Subcutaneous abdominal adipose tissue (tissue), 5 donors: ENCODE data around the gene UCHL1.
A peak's percentile ranks its signal among the peaks of the same experiment; 100 is the strongest.

ENCODE experiments used
- H3K27ac ChIP-seq: one replicate; pipeline ENCODE4 v1.7.0; 2013; ENCODE audit warnings: low read depth, mild to moderate bottlenecking, inconsistent platforms, low read length, moderate library complexity
- H3K27me3 ChIP-seq, 5 donors: one replicate each; pipeline ENCODE4 v1.7.0; 2013; ENCODE audit warnings: low read length in 5 of 5, inconsistent platforms in 1 of 5; ENCODE audit not compliant: control insufficient read depth in 5 of 5, insufficient read depth in 4 of 5
- H3K36me3 ChIP-seq, 5 donors: one replicate each; pipeline ENCODE4 v1.7.0; 2013; ENCODE audit warnings: low read length in 5 of 5; ENCODE audit not compliant: control insufficient read depth in 5 of 5, insufficient read depth in 5 of 5
- H3K4me1 ChIP-seq, 5 donors: one replicate each; pipeline ENCODE4 v1.7.0; 2013; ENCODE audit warnings: low read length in 5 of 5, mild to moderate bottlenecking in 3 of 5, moderate library complexity in 1 of 5; ENCODE audit not compliant: control insufficient read depth in 5 of 5, insufficient read depth in 5 of 5
- H3K4me3 ChIP-seq, 5 donors: one replicate each; pipeline ENCODE4 v1.7.0; 2013; ENCODE audit warnings: low read length in 5 of 5, low read depth in 1 of 5
- H3K9ac ChIP-seq, 5 donors: one replicate each; pipeline ENCODE4 v1.7.0; 2013; ENCODE audit warnings: low read length in 5 of 5, mild to moderate bottlenecking in 4 of 5, moderate library complexity in 3 of 5
- H3K9me3 ChIP-seq, 5 donors: one replicate each; pipeline ENCODE4 v1.7.0; 2013; ENCODE audit warnings: low read length in 5 of 5; ENCODE audit not compliant: control insufficient read depth in 5 of 5
- donor health status: healthy.
- donor health status: healthy.
- donor health status: healthy.
- donor health status: healthy.
- donor health status: healthy.

Gene UCHL1

DNA sequence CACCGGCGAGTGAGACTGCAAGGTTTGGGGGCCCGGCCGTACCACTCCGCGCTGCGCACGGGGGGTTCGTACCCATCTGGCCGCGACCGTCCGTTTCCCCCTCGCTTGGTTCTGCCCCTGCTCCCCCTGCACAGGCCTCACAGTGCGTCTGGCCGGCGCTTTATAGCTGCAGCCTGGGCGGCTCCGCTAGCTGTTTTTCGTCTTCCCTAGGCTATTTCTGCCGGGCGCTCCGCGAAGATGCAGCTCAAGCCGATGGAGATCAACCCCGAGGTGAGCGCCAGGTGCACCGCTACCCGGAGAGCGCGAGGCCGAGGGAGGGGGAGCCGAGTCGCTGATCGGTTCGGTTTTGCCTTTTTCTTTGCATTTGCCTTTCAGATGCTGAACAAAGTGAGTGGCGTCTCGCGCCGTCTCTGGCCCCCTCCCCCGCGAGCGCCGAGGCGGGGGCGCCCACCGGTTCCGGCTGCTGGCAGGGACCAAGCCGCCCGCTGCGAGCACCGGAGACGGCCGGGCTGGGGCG is at the start of gene UCHL1:
UCHL1 (plus strand) TSS at position 189 of the 517 bp plus-strand sequence; CDS start at position 238, 49 bp downstream.
- no peak within 1 kb of the TSS for H3K27ac ChIP-seq
- H3K36me3 ChIP-seq, result peaks cover 0 to 2% (median 0%) of the 10 kb centered on the region in 5 donors

DNA sequence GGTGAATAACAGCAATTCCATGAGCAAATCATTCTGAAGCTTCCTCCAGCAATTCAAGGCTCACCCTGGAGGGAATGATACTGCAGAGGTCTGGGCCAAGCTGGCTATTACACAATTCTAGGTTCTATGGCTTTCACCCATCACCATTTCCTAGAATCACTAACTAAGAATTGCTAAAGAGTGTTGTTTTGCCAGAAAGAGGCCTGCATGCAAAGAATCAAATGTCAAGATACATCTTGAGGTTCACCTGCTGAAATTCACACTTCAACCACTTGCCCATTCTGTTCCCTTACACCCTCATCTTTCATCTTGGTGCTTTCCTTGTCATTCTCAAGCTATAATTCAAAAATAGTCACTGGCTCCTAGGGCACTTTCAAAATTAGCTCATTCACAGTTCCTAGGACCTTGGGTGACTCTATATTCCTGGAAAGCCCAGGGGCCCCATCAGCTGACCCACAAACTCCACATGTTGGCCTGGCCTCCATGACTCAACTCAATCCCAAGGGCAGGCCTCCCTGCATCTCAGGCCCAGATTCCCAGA is 49.4 kb upstream of the UCHL1 start:
- Histone ChIP-seq H3K9ac (no peak overlapping the region), H3K4me1 (peaks cover 10 to 69% (median 56%) of the 10 kb centered on the region in 5 donors), H3K4me3 (no peak overlapping the region), H3K27ac (peak overlapping the region; percentile 67), H3K36me3 (no peaks in the 10 kb centered on the region), H3K27me3 (no peaks in the 10 kb centered on the region), H3K9me3 (peaks cover 0 to 5% (median 0%) of the 10 kb centered on the region in 5 donors)

More for the DNA sequence above, at the start of gene UCHL1:
- Histone ChIP-seq H3K9ac (peak within 1 kb of the TSS in 3 of 5 donors; percentile 43 to 59 (median 46)), H3K9me3 (no peaks in the 10 kb centered on the region), H3K4me3 (peak within 1 kb of the TSS; percentile 22 to 71 (median 63)), H3K4me1 (peaks cover 0 to 23% (median 19%) of the 10 kb centered on the region in 5 donors), H3K27me3 (peaks cover 0 to 8% (median 5%) of the 10 kb centered on the region in 5 donors)

- peaks cover 10 to 68% (median 58%) of the 10 kb centered on the region in 5 donors for H3K4me1 ChIP-seq
- H3K9ac ChIP-seq, result no peak overlapping the region
- H3K27ac ChIP-seq, result peak overlapping the region; percentile 43
- no peak overlapping the region for H3K4me3 ChIP-seq
- H3K27me3 ChIP-seq, result no peaks in the 10 kb centered on the region
- H3K9me3 ChIP-seq, result peaks cover 0 to 5% (median 0%) of the 10 kb centered on the region in 5 donors
- H3K36me3 ChIP-seq, result no peaks in the 10 kb centered on the region
These were observed 47.5 kb upstream of the UCHL1 start for GRCh38 chr4:41209187-41209586.

- Histone ChIP-seq H3K4me3 (no peak overlapping the region), H3K4me1 (peaks cover 11 to 64% (median 54%) of the 10 kb centered on the region in 5 donors), H3K36me3 (no peaks in the 10 kb centered on the region), H3K27me3 (no peaks in the 10 kb centered on the region), H3K9me3 (peaks cover 0 to 5% (median 0%) of the 10 kb centered on the region in 5 donors), H3K9ac (no peak overlapping the region), H3K27ac (peak overlapping the region; percentile 43)
These were observed 46.8 kb upstream of the UCHL1 start for GRCh38 chr4:41209901-41210300.

DNA sequence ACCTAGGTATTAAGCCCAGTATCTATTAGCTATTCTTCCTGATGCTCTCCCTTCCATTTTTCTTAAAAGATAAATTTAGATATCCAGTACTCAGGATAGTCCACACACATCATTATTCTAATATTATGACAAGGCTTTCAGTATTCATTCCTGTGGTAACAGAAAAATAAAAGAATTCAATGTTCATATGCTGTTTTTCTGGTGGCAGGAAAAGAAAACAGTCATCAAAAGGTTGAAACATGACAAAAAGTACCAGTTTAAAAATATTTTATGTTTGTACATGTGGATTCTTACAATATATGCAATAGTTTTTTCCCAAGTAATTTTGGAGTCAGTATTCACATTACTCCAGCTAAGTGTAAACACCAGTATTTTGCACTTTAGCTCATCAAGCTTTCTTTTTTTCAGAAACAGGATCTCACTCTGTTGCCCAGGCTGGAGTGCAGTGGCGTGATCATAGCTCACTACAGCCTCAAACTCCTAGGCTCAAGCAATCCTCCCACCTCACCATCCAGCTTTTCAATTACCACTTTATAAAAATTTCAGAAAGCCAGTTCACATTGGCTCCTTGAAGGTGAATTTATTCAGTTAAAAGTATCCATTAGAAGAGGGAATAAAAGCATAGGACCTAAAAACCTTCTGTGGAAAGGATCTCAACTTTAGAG is 44.6 kb upstream of the UCHL1 start:
- Histone ChIP-seq H3K4me1 (peaks cover 7 to 63% (median 52%) of the 10 kb centered on the region in 5 donors), H3K27me3 (no peaks in the 10 kb centered on the region), H3K9ac (peak overlapping the region in 2 of 5 donors; percentile 58 to 87), H3K4me3 (peak overlapping the region in 4 of 5 donors; percentile 76 to 93 (median 88)), H3K36me3 (no peaks in the 10 kb centered on the region), H3K27ac (peak overlapping the region; percentile 94), H3K9me3 (peaks cover 0 to 5% (median 0%) of the 10 kb centered on the region in 5 donors)

DNA sequence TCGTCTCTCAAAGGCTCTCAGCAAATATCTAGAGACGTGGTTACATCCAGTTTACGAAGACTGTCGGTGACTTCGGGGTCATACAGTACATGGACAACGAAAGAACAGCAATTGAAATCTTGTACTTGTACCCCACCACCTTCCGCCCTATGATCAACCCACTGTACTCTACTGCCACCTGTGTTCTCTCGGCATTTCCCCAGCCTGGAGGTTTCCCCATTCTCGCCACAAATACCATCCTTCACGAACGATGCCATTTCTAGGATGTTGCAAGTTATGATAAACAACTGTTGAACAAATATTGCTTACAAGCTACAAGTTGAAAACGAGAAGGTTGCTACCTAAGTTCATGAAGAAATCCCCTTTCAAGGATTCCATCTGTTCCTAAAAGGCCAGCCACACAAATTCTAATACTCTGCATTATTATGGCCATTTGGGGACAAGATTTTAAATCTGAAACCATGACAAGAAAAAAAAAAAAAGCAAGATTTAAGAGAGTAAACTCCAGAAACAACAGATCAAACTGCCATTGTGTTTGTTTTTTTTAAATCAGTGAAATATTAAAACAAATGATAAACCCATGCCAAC is 44.0 kb upstream of the UCHL1 start:
- peaks cover 7 to 58% (median 50%) of the 10 kb centered on the region in 5 donors for H3K4me1 ChIP-seq

GRCh38 chr4:41213625-41214135 is 43.0 kb upstream of the UCHL1 start:
- Histone ChIP-seq H3K27ac (peak overlapping the region; percentile 94), H3K36me3 (no peaks in the 10 kb centered on the region), H3K4me1 (peaks cover 5 to 55% (median 46%) of the 10 kb centered on the region in 5 donors), H3K4me3 (peak overlapping the region; percentile 76 to 93 (median 88)), H3K9me3 (peaks cover 0 to 5% (median 0%) of the 10 kb centered on the region in 5 donors), H3K9ac (peak overlapping the region; percentile 70 to 92 (median 82)), H3K27me3 (no peaks in the 10 kb centered on the region)

More for the DNA sequence above, 44.0 kb upstream of the UCHL1 start:
- Histone ChIP-seq H3K27me3 (no peaks in the 10 kb centered on the region), H3K36me3 (no peaks in the 10 kb centered on the region), H3K9me3 (peaks cover 0 to 5% (median 0%) of the 10 kb centered on the region in 5 donors), H3K4me3 (peak overlapping the region; percentile 76 to 93 (median 88)), H3K9ac (peak overlapping the region; percentile 70 to 92 (median 82)), H3K27ac (peak overlapping the region; percentile 94)

DNA sequence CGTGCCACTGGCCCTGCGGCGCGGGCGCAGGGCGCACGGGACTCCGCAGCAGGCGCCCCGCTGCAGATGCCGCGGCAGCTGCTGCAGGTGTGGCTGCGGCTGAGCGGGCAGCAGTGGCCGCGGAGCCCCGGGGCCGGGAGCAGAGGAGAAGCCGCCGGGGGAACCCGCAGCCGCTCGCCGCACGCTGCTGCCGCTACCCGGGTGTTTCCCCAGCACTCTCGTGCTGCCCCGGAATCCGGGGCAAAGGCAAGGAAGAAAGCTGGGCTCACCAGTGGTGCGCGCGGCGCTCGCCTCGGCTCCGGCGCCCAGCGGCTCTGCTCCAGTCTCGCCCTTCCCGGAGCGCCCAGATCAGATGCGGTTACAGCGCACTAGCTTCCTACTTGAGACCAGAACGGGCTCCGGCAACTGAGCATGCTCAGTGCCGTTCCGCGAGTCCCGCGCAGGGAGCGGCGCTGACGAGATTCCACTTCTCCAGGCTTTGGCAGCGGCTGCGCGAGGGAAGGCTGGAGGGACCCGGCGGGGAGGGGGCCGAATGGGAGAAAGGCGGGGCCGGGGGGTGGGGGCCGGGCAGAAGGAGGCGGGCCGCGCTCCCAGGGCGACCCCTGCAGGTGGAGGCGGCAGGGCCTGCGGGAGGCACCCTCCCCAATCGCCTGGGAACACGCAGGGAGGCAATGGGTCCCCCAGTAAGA is 42.4 kb upstream of the UCHL1 start, which contains the start of gene APBB2:
APBB2 (minus strand) TSS at position 407 of the 689 bp plus-strand sequence. CDS start 181,288 bp downstream, outside the sequence.
- H3K36me3 ChIP-seq, result no peaks in the 10 kb centered on the region
- H3K4me1 ChIP-seq, result peaks cover 5 to 55% (median 46%) of the 10 kb centered on the region in 5 donors
- peak within 1 kb of the TSS; percentile 76 to 93 (median 88) for H3K4me3 ChIP-seq
- H3K27ac ChIP-seq, result peak within 1 kb of the TSS; percentile 94
- H3K9ac ChIP-seq, result peak within 1 kb of the TSS; percentile 70 to 92 (median 87)
- no peaks in the 10 kb centered on the region for H3K27me3 ChIP-seq
- H3K9me3 ChIP-seq, result peaks cover 0 to under 1% (median 0%) of the 10 kb centered on the region in 5 donors

GRCh38 chr4:41214825-41215146 is 41.9 kb upstream of the UCHL1 start:
- peaks cover 5 to 53% (median 46%) of the 10 kb centered on the region in 5 donors for H3K4me1 ChIP-seq
- peak overlapping the region; percentile 8 to 76 (median 46) for H3K4me3 ChIP-seq
- no peaks in the 10 kb centered on the region for H3K9me3 ChIP-seq
- H3K36me3 ChIP-seq, result no peaks in the 10 kb centered on the region
- no peaks in the 10 kb centered on the region for H3K27me3 ChIP-seq
- peak overlapping the region; percentile 94 for H3K27ac ChIP-seq
- H3K9ac ChIP-seq, result peak overlapping the region in 4 of 5 donors; percentile 42 to 75 (median 47)
